ENCODE measurements around the gene PP2D1.
"Not testable (repeated sequence)": the region's sequence is repeated elsewhere in the genome, so short reads cannot be mapped to it uniquely, and the experiment has no call there.

Gene PP2D1

GRCh38 chr3:20040548-20041196, 28.6 kb upstream of the PP2D1 start:
- peak; percentile 62 for DNase-seq (ENCODE audit: low spot score)

- DNase-seq (ENCODE audit: low spot score) = peak; percentile 82
Observed at GRCh38 chr3:20039765-20040547, 27.9 kb upstream of the PP2D1 start, which contains the start of gene KAT2B. Gene KAT2B (plus strand): TSS chr3:20040446. CDS start chr3:20040478, 32 bp downstream.

GRCh38 chr3:20039466-20039764, 27.4 kb upstream of the PP2D1 start:
- DNase-seq (ENCODE audit: low spot score) = no peak

GRCh38 chr3:20038699-20039465, 26.8 kb upstream of the PP2D1 start:
- no peak for DNase-seq (ENCODE audit: low spot score)

- DNase-seq (ENCODE audit: low spot score) = no peak
Observed at GRCh38 chr3:20037255-20037996, 25.4 kb upstream of the PP2D1 start.

GRCh38 chr3:20035019-20035418, 23.0 kb upstream of the PP2D1 start:
- DNase-seq (ENCODE audit: low spot score) = no peak

- DNase-seq (ENCODE audit: low spot score) = not testable (repeated sequence)
Observed at GRCh38 chr3:20031939-20032338, 19.9 kb upstream of the PP2D1 start.

GRCh38 chr3:20028905-20029331, 16.9 kb upstream of the PP2D1 start:
- no peak for DNase-seq (ENCODE audit: low spot score)

- no peak for DNase-seq (ENCODE audit: low spot score)
Observed at GRCh38 chr3:20027136-20027535, 15.1 kb upstream of the PP2D1 start.

GRCh38 chr3:20023623-20024405, 11.8 kb upstream of the PP2D1 start:
- no peak for DNase-seq (ENCODE audit: low spot score)

- DNase-seq (ENCODE audit: low spot score) = no peak
Observed at GRCh38 chr3:20022954-20023622, 11.0 kb upstream of the PP2D1 start.

GRCh38 chr3:20016076-20016475, 4.0 kb upstream of the PP2D1 start:
- not testable (repeated sequence) for DNase-seq (ENCODE audit: low spot score)

- no peak for DNase-seq (ENCODE audit: low spot score)
Observed at GRCh38 chr3:20015525-20015924, 3.5 kb upstream of the PP2D1 start.

- DNase-seq (ENCODE audit: low spot score) = no peak
Observed at GRCh38 chr3:20013396-20013795, 1.3 kb upstream of the PP2D1 start.

- DNase-seq (ENCODE audit: low spot score) = no peak
Observed at GRCh38 chr3:20008646-20009045, 3.4 kb downstream of the PP2D1 start.

- no peak for DNase-seq (ENCODE audit: low spot score)
Observed at GRCh38 chr3:20007960-20008359, 4.1 kb downstream of the PP2D1 start.

- DNase-seq (ENCODE audit: low spot score) = no peak
Observed at GRCh38 chr3:20001932-20002331, 10.1 kb downstream of the PP2D1 start.

- DNase-seq (ENCODE audit: low spot score) = no peak
Observed at GRCh38 chr3:19997502-19997901, 14.6 kb downstream of the PP2D1 start.

GRCh38 chr3:19994796-19995195, 17.3 kb downstream of the PP2D1 start:
- DNase-seq (ENCODE audit: low spot score) = no peak

GRCh38 chr3:19988904-19989303, 23.2 kb downstream of the PP2D1 start:
- not testable (repeated sequence) for DNase-seq (ENCODE audit: low spot score)

GRCh38 chr3:19972054-19972453, 40.0 kb downstream of the PP2D1 start:
- DNase-seq (ENCODE audit: low spot score) = no peak

All from CD4-positive, alpha-beta T cell treated with Interleukin-2 at 100 ng/mL for 4 hours (primary cell).